Spleen (tissue), 11 donors: ENCODE data around the gene MRTFB. TPM values are rescaled to one million over a fixed set of nuclear protein-coding genes. Genes with fewer than 3 reads are reported as not detected.

Source experiments
- DNase-seq: peaks from one replicate; pipeline ENCODE4 v3.0.0-alpha.2; 2020
- H3K27ac ChIP-seq, 8 donors: fragments of 200-600 bp; sonication (generic) in 7 of 8; 1 replicate in 4 of 8; 2 replicates in 4 of 8; pipeline versions ENCODE4 v1.5.0 to v1.8.0; 2016 to 2021; ENCODE audit warnings: inconsistent platforms in 4 of 8, mild to moderate bottlenecking in 4 of 8, moderate library complexity in 1 of 8
- H3K27me3 ChIP-seq, 7 donors: fragments of 200-600 bp; sonication (generic) in 6 of 7; replicated peaks in 1 of 7; 1 replicate in 4 of 7; 2 replicates in 3 of 7; pipeline versions ENCODE4 v1.5.0 to v1.8.0; 2016 to 2021; ENCODE audit warnings: inconsistent platforms in 3 of 7, mild to moderate bottlenecking in 1 of 7
- H3K36me3 ChIP-seq, 6 donors: fragments of 200-600 bp; sonication (generic) in 5 of 6; 1 replicate in 4 of 6; 2 replicates in 2 of 6; pipeline versions ENCODE4 v1.5.0 to v1.8.0; 2016 to 2021; ENCODE audit warnings: inconsistent platforms in 2 of 6
- H3K4me1 ChIP-seq, 6 donors: fragments of 200-600 bp; sonication (generic) in 5 of 6; 1 replicate in 3 of 6; 2 replicates in 3 of 6; pipeline versions ENCODE4 v1.5.0 to v1.8.0; 2016 to 2021; ENCODE audit warnings: inconsistent platforms in 3 of 6
- H3K4me3 ChIP-seq, 8 donors: fragments of 200-600 bp; sonication (generic) in 7 of 8; 1 replicate in 4 of 8; 2 replicates in 4 of 8; pipeline versions ENCODE4 v1.5.0 to v1.8.0; 2016 to 2021; ENCODE audit warnings: inconsistent platforms in 4 of 8, mild to moderate bottlenecking in 4 of 8, moderate library complexity in 2 of 8
- H3K9me3 ChIP-seq, 8 donors: fragments of 200-600 bp; sonication (generic) in 7 of 8; 1 replicate in 4 of 8; 2 replicates in 4 of 8; pipeline versions ENCODE4 v1.5.0 to v1.8.0; 2016 to 2021; ENCODE audit warnings: inconsistent platforms in 4 of 8
- CTCF ChIP-seq, 11 experiments: fragments of 200-600 bp in 7 of 11; fragments of 450-650 bp in 4 of 11; sonication (generic) in 4 of 11; IDR thresholded peaks in 8 of 11; conservative IDR thresholded peaks in 3 of 11; 1 replicate in 7 of 11; 2 replicates in 4 of 11; pipeline versions ENCODE4 v1.4.0 to v1.8.0; 2016 to 2021; ENCODE audit warnings: antibody characterized with exemption in 11 of 11, inconsistent platforms in 4 of 11, mild to moderate bottlenecking in 1 of 11
- POLR2A ChIP-seq, 3 donors: fragments of 450-650 bp; IDR thresholded peaks; one replicate each; pipeline ENCODE4 v1.5.1; 2017; ENCODE audit warnings: antibody characterized with exemption in 3 of 3, mild to moderate bottlenecking in 1 of 3
- POLR2AphosphoS5 ChIP-seq, 3 donors: sonication (generic); formaldehyde crosslinking; IDR thresholded peaks; one replicate each; pipeline ENCODE4 v1.5.1; 2017; ENCODE audit warnings: antibody characterized with exemption in 3 of 3
- WGBS, 5 donors: extraction: QIAGEN DNeasy Blood & Tissue Kit in 3 of 5; methylation state at CpG; one replicate each; pipeline versions ENCODE4 v1.1.5 to v1.1.7; 2013 to 2018; 5-methylcytosine and 5-hydroxymethylcytosine counted together
- intact Hi-C: fragments of 100-400 bp; cut with DNase I; formaldehyde crosslinking; loops from one replicate; pipeline ENCODE4 v1.15.0; 2023; ENCODE audit warnings: low total_unique reads
- polyA plus RNA-seq, 3 donors: library from polyadenylated mRNA; stranded (reverse); fragments of 200-250 nt; gene quantifications; one replicate each; pipeline ENCODE4 v1.2.1, GENCODE V29; 2013
- total RNA-seq, 7 donors: library from RNA; depleted of rRNA in 3 of 7; stranded (reverse); fragments of >200 nt in 3 of 7; fragmentation: NEBNext Ultra II Directional in 4 of 7; extraction: Animal tissue kit (Norgen Biotek cat#: 25700) in 4 of 7; gene quantifications; one replicate each; pipeline versions ENCODE4 v1.1.0 to v1.2.1, GENCODE V29; 2016 to 2021
- donor health status: healthy with polysubstance abuse.
- donor health status: DM: no; HTN: no; CAD: no; lungs with moderate emphysema.
- donor health status: DM: no; HTN: no; CAD: no.
- donor health status: Bipolar disorder and iron deficiency.
- donor health status: healthy.
- donor health status: DM: no; HTN: no; CAD: no.
- donor health status: DM: yes; HTN: yes; CAD: no.

MRTFB gene
- total and polyA plus RNA-seq, 10 donors, result 2.3 to 39.3 (median 29.9) TPM

- Histone ChIP-seq H3K36me3 (peaks cover 0 to 93% (median 55%) of the 10 kb centered on the region in 6 donors), H3K27me3 (no peaks in the 10 kb centered on the region), H3K4me3 (no peak overlapping the region), H3K27ac (no peak overlapping the region), H3K9me3 (no peaks in the 10 kb centered on the region), H3K4me1 (no peaks in the 10 kb centered on the region)
- no peak for DNase-seq
- WGBS, 5 donors, result 57 to 71% (median 68%) methylated on average over 7 of the region's 7 CpGs
- intact Hi-C loops, result loop anchor here (5.0 to 10.0 kb wide), 2 partner anchors 288 to 325 kb away; partner anchors contain the start of gene ERCC4
- TF ChIP-seq POLR2A (IDR thresholded peaks at IDR 0.05) (no peak), CTCF (IDR thresholded peaks at IDR 0.05 in 8 of 11, conservative IDR thresholded peaks at IDR 0.05 in 3 of 11) (peak in 10 of 11 experiments; percentile 29 to 77 (median 62)), POLR2AphosphoS5 (IDR thresholded peaks at IDR 0.05) (no peak)
Measured at GRCh38 chr16:14249291-14250032, 178.3 kb downstream of the MRTFB start.

- H3K36me3 ChIP-seq, result peaks cover 0 to 87% (median 46%) of the 10 kb centered on the region in 6 donors
- WGBS, 5 donors, result 88 to 100% (median 96%) methylated on average over 2 of the region's 2 CpGs
- H3K27ac ChIP-seq, result no peak overlapping the region
- no peak overlapping the region for H3K4me3 ChIP-seq
- no peaks in the 10 kb centered on the region for H3K27me3 ChIP-seq
- no peaks in the 10 kb centered on the region for H3K4me1 ChIP-seq
- no peaks in the 10 kb centered on the region for H3K9me3 ChIP-seq
- intact Hi-C loops, result no loop called here
- no peak for DNase-seq
- no peak for TF ChIP-seq POLR2AphosphoS5 (IDR thresholded peaks at IDR 0.05)
- TF ChIP-seq CTCF (IDR thresholded peaks at IDR 0.05 in 8 of 11, conservative IDR thresholded peaks at IDR 0.05 in 3 of 11), result no peak
- no peak for TF ChIP-seq POLR2A (IDR thresholded peaks at IDR 0.05)
Measured at GRCh38 chr16:14251419-14251818, 180.3 kb downstream of the MRTFB start.

GRCh38 chr16:14252860-14253259 lies 181.7 kb downstream of the MRTFB start:
- intact Hi-C loops, result no loop called here
- H3K4me3 ChIP-seq, result no peak overlapping the region
- no peaks in the 10 kb centered on the region for H3K9me3 ChIP-seq
- no peaks in the 10 kb centered on the region for H3K4me1 ChIP-seq
- H3K36me3 ChIP-seq, result peaks cover 0 to 81% (median 34%) of the 10 kb centered on the region in 6 donors
- H3K27me3 ChIP-seq, result no peaks in the 10 kb centered on the region
- no peak for TF ChIP-seq POLR2AphosphoS5 (IDR thresholded peaks at IDR 0.05)
- TF ChIP-seq POLR2A (IDR thresholded peaks at IDR 0.05), result no peak
- no peak for TF ChIP-seq CTCF (IDR thresholded peaks at IDR 0.05 in 8 of 11, conservative IDR thresholded peaks at IDR 0.05 in 3 of 11)
- no peak overlapping the region for H3K27ac ChIP-seq
- DNase-seq, result no peak

- no peak overlapping the region for H3K27ac ChIP-seq
- H3K9me3 ChIP-seq, result no peaks in the 10 kb centered on the region
- TF ChIP-seq POLR2AphosphoS5 (IDR thresholded peaks at IDR 0.05), result no peak
- TF ChIP-seq POLR2A (IDR thresholded peaks at IDR 0.05), result no peak
- TF ChIP-seq CTCF (IDR thresholded peaks at IDR 0.05 in 8 of 11, conservative IDR thresholded peaks at IDR 0.05 in 3 of 11), result no peak
- DNase-seq, result no peak
- H3K4me3 ChIP-seq, result no peak overlapping the region
- peaks cover 0 to 95% (median 54%) of the 10 kb centered on the region in 6 donors for H3K36me3 ChIP-seq
- WGBS, 5 donors, result 89 to 96% (median 92%) methylated on average over 5 of the region's 5 CpGs
- H3K27me3 ChIP-seq, result no peaks in the 10 kb centered on the region
- intact Hi-C loops, result no loop called here
- H3K4me1 ChIP-seq, result no peaks in the 10 kb centered on the region
Measured at GRCh38 chr16:14263011-14263410, 191.9 kb downstream of the MRTFB start.
